NB4 (cell line): Measurements from ENCODE around the gene PANK2.

Experiments used
- MYC ChIP-seq: IDR thresholded peaks from 2 replicates; pipeline ENCODE4 v1.6.1; 2011; ENCODE audit warnings: low read depth, low read length
- POLR2A ChIP-seq: IDR thresholded peaks from 2 replicates; pipeline ENCODE4 v1.6.1; 2011; ENCODE audit warnings: mild to moderate bottlenecking; ENCODE audit not compliant: insufficient read length; ENCODE audit errors: extremely low read depth
- TF ChIP-seq, protein P1 (sequence below): IDR thresholded peaks from one replicate; pipeline ENCODE4 v1.5.1; 2012; ENCODE audit warnings: low read depth, low read length

DNA sequence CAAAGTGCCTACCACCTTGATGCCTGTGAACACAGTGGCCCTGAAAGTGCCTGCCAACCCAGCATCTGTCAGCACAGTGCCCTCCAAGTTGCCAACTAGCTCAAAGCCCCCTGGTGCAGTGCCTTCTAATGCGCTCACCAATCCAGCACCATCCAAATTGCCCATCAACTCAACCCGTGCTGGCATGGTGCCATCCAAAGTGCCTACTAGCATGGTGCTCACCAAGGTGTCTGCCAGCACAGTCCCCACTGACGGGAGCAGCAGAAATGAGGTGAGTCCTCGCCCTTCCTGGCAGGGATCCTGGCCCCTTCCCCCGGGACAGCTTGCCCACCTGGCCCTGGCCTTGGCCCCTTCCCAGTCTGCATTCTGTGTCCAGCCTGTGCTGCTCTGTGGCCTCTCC, 24.7 kb upstream of the PANK2 start:
- TF ChIP-seq, protein P1, sequence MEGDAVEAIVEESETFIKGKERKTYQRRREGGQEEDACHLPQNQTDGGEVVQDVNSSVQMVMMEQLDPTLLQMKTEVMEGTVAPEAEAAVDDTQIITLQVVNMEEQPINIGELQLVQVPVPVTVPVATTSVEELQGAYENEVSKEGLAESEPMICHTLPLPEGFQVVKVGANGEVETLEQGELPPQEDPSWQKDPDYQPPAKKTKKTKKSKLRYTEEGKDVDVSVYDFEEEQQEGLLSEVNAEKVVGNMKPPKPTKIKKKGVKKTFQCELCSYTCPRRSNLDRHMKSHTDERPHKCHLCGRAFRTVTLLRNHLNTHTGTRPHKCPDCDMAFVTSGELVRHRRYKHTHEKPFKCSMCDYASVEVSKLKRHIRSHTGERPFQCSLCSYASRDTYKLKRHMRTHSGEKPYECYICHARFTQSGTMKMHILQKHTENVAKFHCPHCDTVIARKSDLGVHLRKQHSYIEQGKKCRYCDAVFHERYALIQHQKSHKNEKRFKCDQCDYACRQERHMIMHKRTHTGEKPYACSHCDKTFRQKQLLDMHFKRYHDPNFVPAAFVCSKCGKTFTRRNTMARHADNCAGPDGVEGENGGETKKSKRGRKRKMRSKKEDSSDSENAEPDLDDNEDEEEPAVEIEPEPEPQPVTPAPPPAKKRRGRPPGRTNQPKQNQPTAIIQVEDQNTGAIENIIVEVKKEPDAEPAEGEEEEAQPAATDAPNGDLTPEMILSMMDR, result no peak
- TF ChIP-seq POLR2A (no peak), MYC (no peak)
